Left lung (tissue), 10 donors: Measurements from ENCODE around the gene SNX30. TPM values are rescaled to one million over a fixed set of nuclear protein-coding genes. Genes with fewer than 3 reads are reported as not detected.

ENCODE experiments used
- ATAC-seq: fragments of 200-7000 bp; cut with Tn5 transposase; one replicate; pipeline ENCODE4 v1.9.1; 2020; ENCODE audit warnings: moderate library complexity
- DNase-seq, 4 donors: peaks; one replicate each; pipeline ENCODE4 v3.0.0-alpha.2; 2013 to 2020
- H3K27ac ChIP-seq, 2 donors: fragments of 200-600 bp; sonication (generic) in 1 of 2; one replicate each; pipeline versions ENCODE4 v1.5.0 to v1.8.0; 2020 to 2021
- H3K27me3 ChIP-seq, 2 donors: fragments of 200-600 bp; sonication (generic) in 1 of 2; one replicate each; pipeline versions ENCODE4 v1.5.0 to v1.8.0; 2020 to 2021
- H3K36me3 ChIP-seq, 2 donors: fragments of 200-600 bp; sonication (generic) in 1 of 2; one replicate each; pipeline versions ENCODE4 v1.5.0 to v1.8.0; 2020 to 2021
- H3K4me1 ChIP-seq, 2 donors: fragments of 200-600 bp; one replicate each; pipeline ENCODE4 v1.8.0; 2021
- H3K4me3 ChIP-seq, 2 donors: fragments of 200-600 bp; sonication (generic) in 1 of 2; one replicate each; pipeline versions ENCODE4 v1.5.0 to v1.8.0; 2020 to 2021; ENCODE audit warnings: mild to moderate bottlenecking in 1 of 2
- H3K9me3 ChIP-seq, 2 donors: fragments of 200-600 bp; sonication (generic) in 1 of 2; one replicate each; pipeline versions ENCODE4 v1.5.0 to v1.8.0; 2020 to 2021
- intact Hi-C, 2 donors: fragments of 100-400 bp; cut with DNase I; formaldehyde crosslinking; loops; one replicate each; pipeline versions ENCODE4 v1.11.2 to v1.14.2; 2022
- polyA plus RNA-seq, 6 donors: library from polyadenylated mRNA; unstranded; fragments of 120-200 nt; gene quantifications; one replicate each; pipeline ENCODE4 v1.2.1, GENCODE V29; 2013; ENCODE audit not compliant: insufficient read length in 6 of 6
- total RNA-seq, 2 donors: library from RNA; stranded (reverse); fragmentation: NEBNext Ultra II Directional; extraction: Animal tissue kit (Norgen Biotek cat#: 25700); gene quantifications; one replicate each; pipeline ENCODE4 v1.2.1, GENCODE V29; 2021
- TF ChIP-seq, protein P1 (sequence below), 2 donors: fragments of 200-600 bp; sonication (generic) in 1 of 2; IDR thresholded peaks; one replicate each; pipeline versions ENCODE4 v1.5.0 to v1.8.0; 2021; ENCODE audit warnings: antibody characterized with exemption in 2 of 2
- donor health status: DM: no; HTN: yes; CAD: no.
- donor health status: DM: no; HTN: no; CAD: no.

SNX30 gene
- total and polyA plus RNA-seq, 8 donors = 22.4 to 69.4 (median 34.6) TPM

DNA sequence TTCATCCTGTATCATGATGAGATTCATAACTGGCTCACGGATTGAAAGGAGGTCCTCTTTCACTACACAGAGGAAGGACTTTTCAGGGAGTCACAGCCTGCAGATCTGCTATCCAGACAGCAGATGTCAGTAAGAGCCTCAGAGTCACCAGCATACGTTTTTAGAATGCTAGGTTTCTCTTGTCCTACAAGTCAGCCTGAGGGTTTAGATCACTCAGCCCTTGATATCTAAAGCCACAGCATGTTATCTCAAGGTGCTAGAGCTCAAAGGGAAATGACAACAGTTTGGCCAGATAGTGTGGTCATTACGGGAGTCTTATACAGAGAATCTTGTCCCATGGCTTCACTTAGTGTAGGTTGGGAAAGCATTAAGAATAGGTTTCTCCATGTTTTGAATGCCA lies 171.0 kb downstream of the SNX30 start:
- no peak overlapping the region for H3K27ac ChIP-seq
- TF ChIP-seq, protein P1, sequence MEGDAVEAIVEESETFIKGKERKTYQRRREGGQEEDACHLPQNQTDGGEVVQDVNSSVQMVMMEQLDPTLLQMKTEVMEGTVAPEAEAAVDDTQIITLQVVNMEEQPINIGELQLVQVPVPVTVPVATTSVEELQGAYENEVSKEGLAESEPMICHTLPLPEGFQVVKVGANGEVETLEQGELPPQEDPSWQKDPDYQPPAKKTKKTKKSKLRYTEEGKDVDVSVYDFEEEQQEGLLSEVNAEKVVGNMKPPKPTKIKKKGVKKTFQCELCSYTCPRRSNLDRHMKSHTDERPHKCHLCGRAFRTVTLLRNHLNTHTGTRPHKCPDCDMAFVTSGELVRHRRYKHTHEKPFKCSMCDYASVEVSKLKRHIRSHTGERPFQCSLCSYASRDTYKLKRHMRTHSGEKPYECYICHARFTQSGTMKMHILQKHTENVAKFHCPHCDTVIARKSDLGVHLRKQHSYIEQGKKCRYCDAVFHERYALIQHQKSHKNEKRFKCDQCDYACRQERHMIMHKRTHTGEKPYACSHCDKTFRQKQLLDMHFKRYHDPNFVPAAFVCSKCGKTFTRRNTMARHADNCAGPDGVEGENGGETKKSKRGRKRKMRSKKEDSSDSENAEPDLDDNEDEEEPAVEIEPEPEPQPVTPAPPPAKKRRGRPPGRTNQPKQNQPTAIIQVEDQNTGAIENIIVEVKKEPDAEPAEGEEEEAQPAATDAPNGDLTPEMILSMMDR (IDR thresholded peaks at IDR 0.05) = peak; percentile 20 to 27
- intact Hi-C loops = loop anchor here in 1 of 2 donors (10.0 kb wide), 1 partner anchor 173 kb away; no protein-coding TSS in a partner anchor
- no peaks in the 10 kb centered on the region for H3K36me3 ChIP-seq
- peaks cover 0 to 14% of the 10 kb centered on the region in 2 donors for H3K27me3 ChIP-seq
- H3K4me3 ChIP-seq = no peak overlapping the region
- peak; percentile 71 for ATAC-seq
- peaks cover 0 to 4% of the 10 kb centered on the region in 2 donors for H3K4me1 ChIP-seq
- DNase-seq = peak in 2 of 4 donors; percentile 13 to 35
- H3K9me3 ChIP-seq = no peaks in the 10 kb centered on the region

Other genes with a start within 250 kb of the SNX30 start
- 10 to 100 TPM; 22.8 to 25.4 TPM for gene INIP, start 32.6 kb upstream of the SNX30 start, total RNA-seq
- 10 to 100 TPM; 31.4 to 41.3 (median 35.5) TPM for gene INIP, start 32.6 kb upstream of the SNX30 start, polyA plus RNA-seq
- 10 to 100 TPM in 1 of 2 donors, 1 to 10 TPM in 1; 7.0 to 13.0 TPM for gene SLC46A2, start 140.1 kb downstream of the SNX30 start, total RNA-seq
- 1 to 10 TPM in 3 of 6 donors, under 1 TPM in 3; 0.26 to 1.5 (median 0.96) TPM for gene SLC46A2, start 140.1 kb downstream of the SNX30 start, polyA plus RNA-seq